Measurements from ENCODE around the gene DPYSL5.

DPYSL5 gene

DNA sequence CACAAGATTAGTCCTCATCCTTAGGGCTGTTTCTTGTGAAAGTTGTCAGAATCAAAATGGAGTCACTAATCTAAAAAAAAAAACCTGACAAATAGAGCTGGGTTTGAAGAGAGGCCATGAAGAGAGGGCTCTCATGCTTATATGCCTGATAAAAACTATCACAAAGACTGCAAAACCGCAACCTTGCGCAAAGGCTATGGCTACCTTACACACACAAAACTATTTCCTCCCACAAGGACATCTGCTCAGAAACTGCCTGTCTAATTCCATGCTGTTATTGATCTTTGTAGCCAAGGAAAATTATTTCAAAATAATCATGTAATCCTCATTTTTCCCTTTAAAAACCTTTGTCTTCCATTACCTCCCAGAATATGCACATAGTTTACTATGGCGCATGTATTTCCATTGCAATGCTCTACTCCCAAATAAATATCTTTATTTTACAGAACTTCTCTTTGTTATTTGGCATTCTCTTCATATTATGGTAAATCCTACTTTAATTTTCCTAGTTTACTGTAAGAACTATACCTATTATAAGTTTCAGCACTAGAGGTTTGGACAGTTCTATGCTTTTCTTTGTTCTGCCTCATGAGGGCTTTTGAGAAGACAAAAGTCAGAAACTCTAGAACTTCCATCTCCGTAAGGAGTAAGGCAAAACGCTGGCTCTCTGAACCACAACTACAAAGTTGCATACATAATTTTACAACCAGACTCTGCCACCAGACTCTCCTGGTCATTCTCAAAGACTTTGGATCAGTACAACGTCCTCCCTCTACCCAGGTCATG is 9.6 kb upstream of the DPYSL5 start:
- DNase-seq = peak; percentile 67
- in situ Hi-C loops (cut with HindIII; ENCODE audit: low pct_ligation_motif_present, low pct_unique_long_range_greater_than_20kb, low sequenced_read_pairs) = no loop called here

DNA sequence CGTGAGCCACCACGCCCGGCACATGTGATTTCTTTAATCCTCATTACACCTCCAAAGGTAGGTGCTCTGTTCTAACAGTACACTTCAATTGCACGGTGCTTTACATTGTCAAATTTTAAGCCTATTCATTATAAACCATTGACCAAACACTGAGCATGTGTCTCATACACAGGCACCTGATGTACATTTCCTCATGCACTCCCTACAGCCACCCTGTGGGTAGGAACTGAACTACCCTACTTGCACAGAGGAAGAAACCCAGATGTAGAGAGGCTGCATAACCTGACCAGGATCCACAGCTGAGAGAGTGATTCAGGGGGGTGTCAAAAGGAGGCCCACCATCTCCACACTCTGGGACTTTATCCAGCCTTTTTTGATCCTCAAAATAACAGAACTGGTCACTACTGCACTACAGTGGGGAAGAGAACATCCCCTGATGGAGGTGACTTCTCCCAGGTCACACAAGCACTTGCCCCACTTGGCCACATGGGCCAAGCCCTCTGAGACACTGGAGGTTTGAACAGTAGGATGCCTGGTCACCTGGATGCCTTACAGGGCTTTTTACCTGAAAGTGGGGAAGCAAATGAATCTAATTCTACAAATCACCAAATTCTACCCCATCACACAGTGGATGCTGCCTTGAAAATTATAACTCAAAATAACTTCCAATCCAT is 6.9 kb upstream of the DPYSL5 start:
- DNase-seq = peak; percentile 25
- in situ Hi-C loops (cut with HindIII; ENCODE audit: low pct_ligation_motif_present, low pct_unique_long_range_greater_than_20kb, low sequenced_read_pairs) = no loop called here

DNA sequence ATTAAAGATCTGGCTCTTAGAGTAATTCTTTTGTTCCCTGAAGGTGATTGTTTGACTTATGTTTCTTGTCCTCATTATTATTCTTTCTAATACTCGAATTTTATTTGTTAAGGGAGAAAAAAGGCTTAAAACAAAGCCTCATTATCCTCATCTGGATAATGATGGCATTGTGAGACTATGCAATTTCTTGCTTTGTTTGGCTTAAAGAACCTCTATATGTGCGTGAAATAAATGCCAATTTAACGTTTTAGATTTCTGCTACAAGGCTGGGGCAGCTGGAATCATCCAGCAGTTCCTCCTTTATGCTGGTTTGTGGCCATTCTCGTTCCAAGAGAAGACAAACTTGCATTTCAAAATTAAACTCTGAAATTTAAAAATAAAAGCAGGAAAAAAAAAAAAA is 4.9 kb upstream of the DPYSL5 start:
- in situ Hi-C loops (cut with HindIII; ENCODE audit: low pct_ligation_motif_present, low pct_unique_long_range_greater_than_20kb, low sequenced_read_pairs) = no loop called here
- DNase-seq = no peak

DNA sequence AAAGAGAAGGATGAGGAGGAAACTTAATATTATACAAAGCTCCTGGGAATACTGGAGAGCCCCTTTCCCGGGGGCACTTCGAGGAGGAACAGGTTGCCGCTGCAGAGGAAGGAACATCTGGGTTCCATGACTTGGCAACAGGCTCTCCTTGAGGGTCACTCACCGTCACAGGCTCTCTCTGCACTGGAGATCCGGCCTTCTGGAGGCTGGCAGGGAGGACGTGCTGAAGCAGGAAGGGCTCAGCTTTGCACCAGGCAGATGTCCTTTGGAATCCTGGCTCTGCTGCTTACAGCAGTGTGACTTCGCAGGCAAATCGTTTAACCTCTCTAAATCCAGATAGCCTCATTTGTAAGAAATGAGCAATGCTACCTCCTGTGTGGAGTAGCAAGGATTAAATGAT is 2.9 kb upstream of the DPYSL5 start:
- in situ Hi-C loops (cut with HindIII; ENCODE audit: low pct_ligation_motif_present, low pct_unique_long_range_greater_than_20kb, low sequenced_read_pairs) = no loop called here
- no peak for DNase-seq

DNA sequence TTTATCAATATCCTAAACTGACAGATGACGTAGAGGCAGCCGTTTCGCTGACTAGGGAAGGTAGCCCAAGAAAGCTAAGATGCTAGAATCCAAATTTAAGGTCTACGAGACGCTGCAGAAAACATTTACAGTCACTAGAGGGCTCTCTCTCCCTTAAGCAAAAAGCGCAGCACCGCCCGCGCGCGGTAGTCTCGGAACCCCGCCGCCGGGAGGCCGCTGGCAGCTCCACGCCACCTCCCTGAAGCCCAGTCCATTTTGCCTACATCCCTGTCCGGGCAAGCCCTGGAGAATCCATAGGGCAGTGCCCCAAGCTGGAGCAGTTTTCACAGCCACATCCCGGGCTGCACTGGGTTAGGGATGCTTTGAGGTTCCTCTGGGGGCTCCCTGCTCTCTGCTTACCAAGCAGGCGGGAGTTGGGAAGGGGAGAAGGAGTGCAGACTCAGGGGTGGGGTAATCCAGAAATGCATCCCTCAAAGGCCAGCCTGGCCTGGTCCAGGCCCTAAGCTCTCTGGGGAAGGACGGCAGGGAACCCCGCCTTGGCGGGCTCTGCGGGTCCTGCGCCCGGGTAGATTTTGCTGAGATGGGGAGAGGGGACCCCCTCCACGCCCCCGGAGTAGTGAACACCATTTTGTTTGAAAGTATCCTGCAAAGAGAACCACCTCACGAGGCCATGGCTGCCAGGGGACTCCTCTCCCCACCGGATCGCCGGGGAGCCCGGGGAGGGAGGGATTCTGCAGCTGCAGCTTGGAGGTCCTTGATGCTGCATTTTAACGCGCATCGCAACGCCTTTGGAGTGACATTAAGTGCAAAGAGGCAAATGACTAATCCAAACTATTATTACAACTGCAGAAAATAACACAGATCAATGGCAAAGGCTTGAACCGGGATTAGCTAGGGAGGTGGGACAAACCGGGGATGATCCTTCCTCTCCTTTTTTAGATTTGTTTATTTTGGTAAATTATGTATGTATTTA is 1.3 kb upstream of the DPYSL5 start:
- in situ Hi-C loops (cut with HindIII; ENCODE audit: low pct_ligation_motif_present, low pct_unique_long_range_greater_than_20kb, low sequenced_read_pairs) = no loop called here

DNA sequence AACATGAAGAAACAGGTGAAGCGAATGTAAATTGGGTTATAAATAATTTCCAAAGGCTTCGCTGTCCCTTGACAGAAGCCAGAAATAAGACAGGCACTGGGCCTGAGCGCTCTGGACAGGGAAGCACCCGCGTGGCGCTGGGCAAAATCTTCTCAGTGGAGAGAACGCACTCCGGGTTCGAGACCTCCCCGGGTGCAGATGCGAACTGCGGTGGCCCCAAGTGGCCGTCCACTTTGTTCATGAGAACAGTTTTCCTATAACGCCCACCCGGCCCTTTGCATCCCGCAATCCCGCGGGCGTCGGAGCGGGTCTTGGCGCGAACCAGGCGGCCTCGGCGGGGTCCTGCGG is 651 bp upstream of the DPYSL5 start:
- no peak for DNase-seq
- in situ Hi-C loops (cut with HindIII; ENCODE audit: low pct_ligation_motif_present, low pct_unique_long_range_greater_than_20kb, low sequenced_read_pairs) = no loop called here

More for the DNA sequence above, 1.3 kb upstream of the DPYSL5 start:
- DNase-seq = peak; percentile 83

DNA sequence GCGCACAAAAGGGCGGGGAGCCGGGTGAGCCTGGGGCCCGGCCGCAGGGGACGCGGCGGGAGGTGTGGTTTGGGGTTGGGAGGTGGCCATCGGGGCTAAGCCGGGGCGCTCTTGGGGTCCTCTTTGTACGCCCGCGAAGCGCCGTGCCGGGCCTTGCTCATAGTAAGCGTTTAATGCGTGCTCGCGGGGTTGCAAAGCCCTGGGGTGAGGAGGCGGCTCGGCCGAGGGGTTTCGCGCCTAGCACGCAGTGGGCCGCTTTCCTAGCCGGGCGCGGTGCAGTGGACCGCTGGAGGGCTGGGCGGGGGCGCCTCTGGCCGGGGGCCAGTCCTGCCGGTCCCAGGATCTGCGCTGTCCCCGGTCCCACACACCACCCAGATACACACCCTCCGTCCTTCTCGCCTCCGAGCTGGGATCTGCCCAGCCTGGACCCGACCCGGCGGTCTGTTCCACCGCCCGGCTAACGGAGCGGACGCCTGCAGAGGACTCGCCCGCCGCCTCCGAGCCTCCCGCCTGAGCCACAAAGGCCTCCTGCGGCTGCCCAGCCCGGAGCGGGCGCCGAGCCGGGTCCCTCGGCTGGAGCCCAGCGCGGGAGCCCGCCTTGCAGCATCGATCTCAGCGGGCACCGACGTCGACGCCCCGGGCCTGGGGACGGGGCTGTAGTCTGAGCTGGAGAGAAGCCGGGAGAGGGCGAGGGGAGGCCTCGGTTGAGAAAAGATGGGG is 564 bp downstream of the DPYSL5 start:
- in situ Hi-C loops (cut with HindIII; ENCODE audit: low pct_ligation_motif_present, low pct_unique_long_range_greater_than_20kb, low sequenced_read_pairs) = no loop called here
- DNase-seq = peak; percentile 25

DNA sequence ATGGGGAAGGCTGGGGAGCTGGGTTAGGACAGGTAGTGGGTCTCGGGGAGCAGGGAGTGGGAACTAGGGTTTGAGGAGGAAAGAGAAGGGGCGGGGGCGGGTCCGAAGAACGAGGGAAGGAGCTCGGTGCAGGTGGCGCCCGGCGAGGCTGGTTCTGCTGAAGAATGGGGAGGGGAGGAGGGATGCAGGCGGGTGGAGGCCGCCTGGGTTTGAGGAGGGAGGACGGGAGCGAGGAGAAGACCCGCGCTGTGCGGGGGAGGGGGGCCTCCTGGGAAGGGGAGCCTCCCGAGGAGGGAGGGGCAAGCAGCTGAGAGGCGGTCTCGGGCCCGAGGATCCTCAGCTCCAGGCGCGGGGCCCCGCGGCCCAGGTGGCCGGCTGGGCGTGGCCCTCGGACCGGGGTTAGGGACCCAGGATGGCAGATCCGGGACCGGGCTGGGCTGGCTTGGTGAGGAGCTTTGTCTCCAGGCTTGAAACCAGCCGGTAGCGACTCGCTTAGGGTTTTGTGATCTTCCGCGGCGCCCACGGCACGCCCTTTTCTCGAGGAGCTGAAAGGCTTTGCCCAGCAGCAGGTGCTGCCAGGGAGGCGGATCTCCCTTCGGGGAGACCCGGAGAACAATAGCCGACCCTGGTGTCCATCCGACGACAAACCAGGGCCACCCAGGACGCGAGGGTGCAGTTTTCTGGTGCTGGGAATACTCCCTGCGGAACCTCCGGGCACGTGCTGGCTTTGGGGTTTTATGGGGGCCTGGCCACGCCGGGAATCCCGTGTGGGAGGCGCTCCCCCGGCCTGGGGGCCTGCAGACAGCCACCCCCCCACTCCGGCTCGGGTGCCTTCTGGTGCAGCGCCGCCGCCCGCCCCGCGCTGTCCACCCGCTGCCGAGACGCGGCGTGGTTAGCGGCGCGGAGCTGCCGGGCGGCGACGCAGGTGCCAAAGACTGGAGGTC is 1.4 kb downstream of the DPYSL5 start:
- no peak for DNase-seq
- in situ Hi-C loops (cut with HindIII; ENCODE audit: low pct_ligation_motif_present, low pct_unique_long_range_greater_than_20kb, low sequenced_read_pairs) = no loop called here

DNA sequence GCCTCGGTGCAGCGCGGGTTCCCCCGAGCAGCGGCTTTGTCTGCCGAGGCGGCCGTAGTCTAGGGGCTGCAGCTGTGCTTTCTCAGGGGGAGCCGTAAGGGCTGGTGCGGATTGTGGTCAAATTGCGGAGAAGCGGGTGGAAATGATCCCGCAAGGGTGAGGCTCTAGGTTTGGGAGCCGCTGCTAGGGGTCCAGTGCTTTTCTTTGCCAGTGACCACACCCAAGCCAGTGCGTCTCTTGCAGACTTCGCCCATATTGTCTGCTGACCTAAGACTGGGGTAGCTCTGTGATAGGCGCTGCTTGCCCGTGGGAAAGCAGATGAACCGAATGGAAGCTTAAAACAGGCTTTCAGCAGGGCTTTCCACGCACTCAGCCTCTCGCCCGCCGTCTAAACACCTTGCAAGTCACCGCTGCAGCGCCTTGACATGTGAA is 2.1 kb downstream of the DPYSL5 start:
- no peak for DNase-seq
- in situ Hi-C loops (cut with HindIII; ENCODE audit: low pct_ligation_motif_present, low pct_unique_long_range_greater_than_20kb, low sequenced_read_pairs) = no loop called here

DNA sequence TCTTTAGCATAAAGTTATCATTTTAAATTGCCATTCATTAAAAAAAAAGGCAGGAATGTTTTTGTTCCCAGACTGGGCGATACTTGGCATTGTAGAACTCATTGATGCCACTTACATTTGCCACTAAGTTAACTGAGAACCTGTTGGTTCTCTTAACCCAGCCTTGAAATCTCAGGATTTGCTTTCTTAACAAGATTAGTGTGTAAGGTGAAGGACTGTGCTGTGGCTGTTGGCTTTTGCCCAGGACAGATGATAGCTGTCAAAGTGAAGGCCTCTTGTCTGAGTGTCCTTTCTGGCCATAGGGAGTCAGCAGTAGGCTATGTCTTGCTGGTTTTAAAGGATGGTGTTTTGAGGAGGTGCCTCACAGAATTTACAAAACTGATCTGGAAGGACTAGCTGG is 2.6 kb downstream of the DPYSL5 start:
- DNase-seq = no peak
- in situ Hi-C loops (cut with HindIII; ENCODE audit: low pct_ligation_motif_present, low pct_unique_long_range_greater_than_20kb, low sequenced_read_pairs) = no loop called here

DNA sequence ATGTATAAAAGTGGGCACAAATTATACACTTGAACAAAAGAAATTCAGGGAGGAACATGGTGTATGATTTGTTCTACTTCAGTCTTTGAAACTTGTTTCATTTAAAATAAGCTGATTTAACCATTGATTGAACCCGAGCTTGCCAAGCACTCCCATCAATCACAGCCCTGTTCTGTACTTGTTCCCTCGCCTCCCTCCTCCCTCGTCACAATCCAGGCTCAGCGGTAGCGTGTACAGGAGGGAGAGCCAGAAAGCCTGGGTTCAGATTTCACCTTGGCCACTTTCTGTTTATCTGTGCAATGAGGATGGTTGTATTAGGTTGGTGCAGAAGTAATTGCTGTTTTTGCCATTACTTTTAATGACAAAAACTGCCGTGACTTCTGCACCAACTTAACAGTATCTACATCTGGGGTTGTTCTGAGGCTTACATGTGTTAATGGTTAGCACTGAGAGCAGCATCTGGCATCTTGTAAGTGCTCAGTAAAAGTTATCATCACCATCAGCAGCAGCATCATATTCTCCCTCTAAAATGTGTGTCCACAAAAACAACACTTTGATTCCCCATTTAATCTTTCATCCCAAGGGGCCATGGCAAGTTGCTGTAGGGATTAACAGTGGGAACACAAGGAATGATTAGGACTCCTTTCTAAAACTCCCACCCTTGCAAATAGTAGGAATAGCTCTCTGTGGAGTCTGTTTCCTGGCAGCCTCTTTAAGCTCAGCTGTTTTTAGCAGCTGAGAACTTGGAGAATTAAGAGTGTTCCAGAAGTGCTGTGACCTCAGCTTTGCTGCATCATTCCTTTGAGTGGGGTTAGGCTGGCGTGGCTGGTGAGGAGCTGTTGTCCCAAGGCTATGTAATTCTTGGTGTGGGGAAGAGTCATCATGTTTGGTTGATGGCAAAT is 4.7 kb downstream of the DPYSL5 start:
- in situ Hi-C loops (cut with HindIII; ENCODE audit: low pct_ligation_motif_present, low pct_unique_long_range_greater_than_20kb, low sequenced_read_pairs) = no loop called here
- DNase-seq = no peak

DNA sequence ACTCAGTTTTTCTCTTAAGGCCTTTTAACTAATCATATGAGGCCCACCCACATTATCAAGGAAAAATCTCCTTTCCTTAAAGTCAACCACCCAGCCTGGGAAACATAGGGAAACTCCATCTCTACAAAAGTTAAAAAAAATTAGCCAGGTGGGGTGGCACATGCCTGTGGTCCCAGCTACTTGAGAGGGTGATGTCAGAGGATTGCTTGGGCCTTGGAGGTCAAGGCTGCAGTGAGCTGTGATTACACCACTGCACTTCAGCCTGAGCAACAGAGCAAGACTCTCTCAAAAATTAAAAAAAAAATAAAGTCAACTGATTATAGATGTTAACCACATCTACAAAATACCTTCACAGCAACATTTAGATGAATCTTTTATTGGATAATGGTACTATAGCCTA is 5.8 kb downstream of the DPYSL5 start:
- in situ Hi-C loops (cut with HindIII; ENCODE audit: low pct_ligation_motif_present, low pct_unique_long_range_greater_than_20kb, low sequenced_read_pairs) = no loop called here
- DNase-seq = peak; percentile 24

DNA sequence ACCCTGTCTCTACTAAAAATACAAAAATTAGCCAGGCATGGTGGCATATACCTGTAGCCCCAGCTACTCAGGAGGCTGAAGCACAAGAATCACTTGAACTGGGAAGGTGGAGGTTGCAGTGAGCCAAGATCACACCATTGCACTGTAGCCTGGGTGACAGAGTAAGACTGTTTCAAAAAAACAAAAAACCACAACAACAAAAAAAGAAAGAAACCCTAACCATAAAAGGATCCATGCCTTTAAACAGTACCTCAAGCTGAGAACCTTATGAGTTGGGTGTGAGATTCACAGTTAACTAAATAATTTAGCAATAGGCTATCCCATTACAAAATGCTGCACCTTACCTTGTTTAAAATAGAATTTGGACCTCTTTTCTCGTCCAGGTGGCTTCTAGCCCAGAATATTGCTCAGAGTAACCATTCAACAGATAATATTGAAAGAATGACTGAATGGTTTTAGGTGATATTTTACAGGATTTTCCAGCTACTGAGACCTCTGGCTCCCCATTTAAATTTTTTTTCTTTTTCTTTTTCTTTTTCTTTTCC is 6.4 kb downstream of the DPYSL5 start:
- no peak for DNase-seq
- in situ Hi-C loops (cut with HindIII; ENCODE audit: low pct_ligation_motif_present, low pct_unique_long_range_greater_than_20kb, low sequenced_read_pairs) = no loop called here

DNA sequence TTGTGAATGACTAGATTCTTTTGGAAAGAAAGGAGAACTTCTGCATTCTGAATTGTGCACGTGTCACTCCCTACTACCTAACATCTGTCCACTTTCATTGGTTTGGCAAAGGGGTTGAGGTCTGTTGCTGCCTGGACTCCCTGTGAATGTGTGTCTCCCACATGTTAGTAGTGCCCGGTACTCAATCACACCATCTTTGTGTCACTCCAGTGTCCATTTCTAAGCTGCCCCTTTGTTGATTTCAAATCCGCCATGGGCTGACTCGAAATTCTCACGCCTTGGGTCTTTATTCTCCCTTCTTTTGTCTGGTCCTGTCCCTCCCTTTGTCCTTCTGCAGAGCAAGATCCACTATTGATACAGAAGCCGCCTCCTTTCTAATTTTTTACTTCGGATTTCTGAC is 7.5 kb downstream of the DPYSL5 start:
- DNase-seq = no peak
- in situ Hi-C loops (cut with HindIII; ENCODE audit: low pct_ligation_motif_present, low pct_unique_long_range_greater_than_20kb, low sequenced_read_pairs) = no loop called here

DNA sequence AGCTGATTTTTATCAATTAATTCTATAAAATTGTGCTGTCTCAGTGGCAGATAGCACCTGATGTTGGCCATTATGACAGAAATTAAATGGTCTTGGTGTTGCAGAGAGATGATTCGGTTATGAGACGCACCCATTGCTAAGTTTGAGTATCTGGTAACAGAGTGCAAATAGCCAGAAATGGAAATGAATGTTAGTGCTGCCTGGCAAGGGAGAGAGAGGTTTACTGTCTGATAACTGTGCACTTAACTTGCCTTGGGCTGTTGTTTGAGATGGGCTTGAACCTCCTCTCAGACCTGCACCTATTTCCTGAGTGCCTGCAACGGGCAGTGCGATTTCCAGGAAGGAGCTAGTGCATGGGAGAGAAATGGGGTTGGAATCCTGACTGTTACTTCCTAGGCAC is 11.7 kb downstream of the DPYSL5 start:
- DNase-seq = no peak
- in situ Hi-C loops (cut with HindIII; ENCODE audit: low pct_ligation_motif_present, low pct_unique_long_range_greater_than_20kb, low sequenced_read_pairs) = no loop called here

DNA sequence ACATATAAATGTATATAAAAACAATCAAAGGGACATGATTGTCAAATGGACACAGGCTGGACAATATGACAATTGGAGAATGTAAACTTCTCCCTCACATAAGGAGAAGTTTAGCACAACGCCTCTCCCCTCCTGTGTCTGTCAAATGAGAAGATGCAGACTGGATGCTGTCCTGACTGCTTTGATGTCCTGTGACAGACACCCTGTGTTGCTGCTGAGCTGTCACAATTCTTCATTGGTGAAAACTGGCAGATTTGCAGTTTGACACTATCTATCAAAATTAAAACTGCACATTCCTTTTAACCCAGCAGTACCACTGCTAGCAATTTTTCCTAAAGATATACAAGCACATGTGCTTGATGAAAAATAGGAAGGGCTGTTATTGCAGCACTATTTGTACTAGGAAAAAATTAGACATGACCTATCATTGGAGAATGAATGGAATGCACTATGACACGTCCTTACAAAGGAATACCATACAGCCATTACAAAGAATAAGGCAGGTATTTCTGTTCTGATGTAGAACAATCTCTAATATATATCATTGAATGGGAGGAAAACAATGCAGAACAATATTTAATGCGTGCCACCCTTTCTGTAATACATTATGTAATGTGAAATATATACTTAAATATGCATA is 12.4 kb downstream of the DPYSL5 start:
- no peak for DNase-seq
- in situ Hi-C loops (cut with HindIII; ENCODE audit: low pct_ligation_motif_present, low pct_unique_long_range_greater_than_20kb, low sequenced_read_pairs) = no loop called here

Measured in ACHN (cell line).